HepG2 (cell line): ENCODE data around the gene UBTF. TPM values are rescaled to one million over a fixed set of nuclear protein-coding genes. Genes with fewer than 3 reads are reported as not detected.

Source experiments
- ATAC-seq: fragments of 200-7000 bp; cut with Tn5 transposase; 3 replicates; pipeline ENCODE4 v1.9.1; 2020; ENCODE audit warnings: mild to moderate bottlenecking, moderate library complexity
- BruUV-seq: library from RNA; stranded (reverse); fragments of 400-500 nt; replicated peaks from 2 replicates; lab custom pipeline; 2021; lab: Mats Ljungman, UMichigan
- CTCF ChIA-PET: fragments of 300-600 bp; formaldehyde crosslinking; extraction: SDS; loops from one replicate; lab custom pipeline; 2021; ENCODE audit warnings: low total read pairs, inconsistent platforms, low intra/inter-chr PET ratio; lab: Yijun Ruan, JAX
- POLR2A ChIA-PET: fragments of 350-600 bp; sonication (Branson Sonifier 250); formaldehyde crosslinking; loops from one replicate; lab custom pipeline; 2020; ENCODE audit warnings: antibody characterized with exemption, inconsistent platforms; lab: Yijun Ruan, JAX
- DNase-seq: peaks from one replicate; pipeline ENCODE4 v3.0.0-alpha.2; 2015; ENCODE audit warnings: low spot score
- FAIRE-seq: peaks from 3 replicates; lab custom pipeline; 2011; peaks lifted over from hg19 to GRCh38; lab: Jason Lieb, UNC
- H2AFZ ChIP-seq: one replicate; pipeline ENCODE4 v1.6.1; 2011; ENCODE audit warnings: low read length, inconsistent platforms
- H3K27ac ChIP-seq: fragments of 300-600 bp; 3 replicates; pipeline ENCODE4 v1.8.0; 2011; ENCODE audit warnings: mixed run types, mild to moderate bottlenecking, mixed read lengths, low read length, inconsistent platforms; ENCODE audit not compliant: insufficient read depth; ENCODE audit errors: extremely low read length
- H3K27me3 ChIP-seq, 2 experiments: fragments of 200-600 bp in 1 of 2; 2 replicates in 1 of 2; 3 replicates in 1 of 2; pipeline versions ENCODE4 v1.6.0 to v1.8.0; 2011; ENCODE audit warnings: low read length in 2 of 2, mild to moderate bottlenecking in 2 of 2, moderate library complexity in 2 of 2, inconsistent platforms in 1 of 2; ENCODE audit not compliant: insufficient read depth in 2 of 2, control insufficient read depth in 1 of 2
- H3K36me3 ChIP-seq, 2 experiments: fragments of 200-600 bp in 1 of 2; replicated peaks in 1 of 2; 2 replicates in 1 of 2; 3 replicates in 1 of 2; pipeline versions ENCODE4 v1.5.1 to v1.8.0; 2011; ENCODE audit warnings: low read length in 2 of 2, inconsistent platforms in 1 of 2; ENCODE audit not compliant: insufficient read depth in 2 of 2, control insufficient read depth in 1 of 2
- H3K4me1 ChIP-seq: 2 replicates; pipeline ENCODE4 v1.5.1; 2012; ENCODE audit warnings: low read length, inconsistent platforms; ENCODE audit not compliant: insufficient read depth
- H3K4me2 ChIP-seq: 2 replicates; pipeline ENCODE4 v1.6.0; 2011; ENCODE audit warnings: low read depth, low read length, inconsistent platforms
- H3K4me3 ChIP-seq, 3 experiments: fragments of 200-600 bp in 1 of 3; sonication (generic), shearing (Covaris generic) in 1 of 3; replicated peaks in 1 of 3; 2 replicates each; pipeline ENCODE4 v1.5.1; 2011 to 2016; ENCODE audit warnings: low read length in 3 of 3, inconsistent platforms in 2 of 3, low read depth in 2 of 3, mild to moderate bottlenecking in 2 of 3, control low read depth in 1 of 3, mixed read lengths in 1 of 3; ENCODE audit not compliant: insufficient read depth in 1 of 3
- H3K79me2 ChIP-seq: one replicate; pipeline ENCODE4 v1.6.1; 2011; ENCODE audit warnings: low read length, inconsistent platforms; ENCODE audit not compliant: insufficient read depth
- H3K9ac ChIP-seq: 2 replicates; pipeline ENCODE4 v1.6.0; 2011; ENCODE audit warnings: mild to moderate bottlenecking, low read depth, low read length, inconsistent platforms; ENCODE audit not compliant: insufficient read depth
- H3K9me3 ChIP-seq: 2 replicates; pipeline ENCODE4 v1.5.1; 2012; ENCODE audit warnings: mild to moderate bottlenecking, low read length
- H4K20me1 ChIP-seq: 2 replicates; pipeline ENCODE4 v1.6.0; 2011; ENCODE audit warnings: inconsistent platforms, mild to moderate bottlenecking, low read length, moderate library complexity; ENCODE audit not compliant: insufficient read depth
- FLYWCH1 ChIP-seq: sonication (generic); formaldehyde crosslinking; IDR thresholded peaks from 2 replicates; pipeline ENCODE4 v1.8.1; 2023; ENCODE audit warnings: mild to moderate bottlenecking, missing genetic modification reagents
- MAFF ChIP-seq: IDR thresholded peaks from 2 replicates; pipeline ENCODE4 v1.6.1; 2011; ENCODE audit warnings: low read depth, low read length, improper control_type of control experiment
- MAFK ChIP-seq, 2 experiments: IDR thresholded peaks in 1 of 2; conservative IDR thresholded peaks in 1 of 2; 2 replicates each; pipeline ENCODE4 v1.6.1; 2011; ENCODE audit warnings: improper control_type of control experiment in 2 of 2, low read length in 2 of 2
- MLX ChIP-seq: IDR thresholded peaks from 2 replicates; pipeline ENCODE4 v1.6.1; 2016
- NFYB ChIP-seq: sonication (generic); formaldehyde crosslinking; IDR thresholded peaks from 2 replicates; pipeline ENCODE4 v1.4.0; 2020; ENCODE audit warnings: missing genetic modification reagents
- POLR2G ChIP-seq: fragments of 200-400 bp; formaldehyde crosslinking; IDR thresholded peaks from 2 replicates; pipeline ENCODE4 v1.6.1; 2018; ENCODE audit warnings: mild to moderate bottlenecking, low read depth, low read length, moderate library complexity
- REXO4 ChIP-seq: sonication (generic); formaldehyde crosslinking; IDR thresholded peaks from 2 replicates; pipeline ENCODE4 v1.8.0; 2022; ENCODE audit warnings: missing genetic modification reagents, mild to moderate bottlenecking, borderline replicate concordance
- ZNF580 ChIP-seq: IDR thresholded peaks from 2 replicates; pipeline ENCODE4 v1.6.1; 2016; ENCODE audit warnings: low read depth, borderline replicate concordance
- ZZZ3 ChIP-seq: sonication (generic); formaldehyde crosslinking; IDR thresholded peaks from 2 replicates; pipeline ENCODE4 v1.4.0; 2020; ENCODE audit warnings: missing genetic modification reagents, mild to moderate bottlenecking, borderline replicate concordance
- WGBS: methylation state at CpG from one replicate; pipeline ENCODE4 v1.1.6; 2017; ENCODE audit warnings: low lambda C conversion rate; 5-methylcytosine and 5-hydroxymethylcytosine counted together
- in situ Hi-C: cut with HindIII; loops from 2 replicates; pipeline ENCODE4 v1.10.0; 2017; ENCODE audit warnings: low pct_unique_long_range_greater_than_20kb; ENCODE audit not compliant: extremely low pct_ligation_motif_present
- intact Hi-C: fragments of 100-400 bp; cut with micrococcal nuclease; formaldehyde crosslinking; loops from one replicate; pipeline ENCODE4 v1.10.0; 2022; ENCODE audit not compliant: unreplicated experiment
- polyA plus RNA-seq, 8 experiments: library from polyadenylated mRNA; depleted of rRNA in 3 of 8; stranded (reverse) in 7 of 8; unstranded in 1 of 8; fragments of >200 nt; fragmentation: Illumina TruSeq in 4 of 8; extraction: Trizol in 4 of 8; gene quantifications; 2 replicates each; pipeline versions ENCODE4 v1.2.1 to v1.2.3, GENCODE V29; 2011 to 2016; ENCODE audit warnings: low read depth in 4 of 8, missing spikeins in 1 of 8, mixed read lengths in 1 of 8; ENCODE audit not compliant: insufficient read depth in 1 of 8
- total RNA-seq, 5 experiments: library from RNA; depleted of rRNA; stranded (reverse); fragments of >200 nt; fragmentation: Illumina TruSeq; extraction: Trizol; gene quantifications; 2 replicates each; pipeline ENCODE4 v1.2.3, GENCODE V29; 2016; ENCODE audit warnings: low read depth in 1 of 5

The UBTF gene
- total and polyA plus RNA-seq, 2 of the 13 experiments (the other 11 are each of a cell fraction or from before 2014, with no cell fraction given), result 15.2 to 60.9 TPM

- TF ChIP-seq MAFK (conservative IDR thresholded peaks at IDR 0.05 in 1 of 2, IDR thresholded peaks at IDR 0.05 in 1 of 2; ENCODE audit: low read length in 2 of 2), result peak; percentile 75 to 78
- TF ChIP-seq REXO4 (CRISPR knock-in tag), result no peak
- peak; percentile 51 for TF ChIP-seq MAFF
- Histone ChIP-seq H3K9me3 (no peaks in the 10 kb centered on the region), H2AFZ (no peak overlapping the region), H3K9ac (no peak overlapping the region), H3K79me2 (no peaks in the 10 kb centered on the region), H3K4me2 (no peak overlapping the region), H3K27me3 (no peaks in the 10 kb centered on the region), H3K36me3 (peaks cover 6 to 15% of the 10 kb centered on the region in 2 experiments), H3K4me1 (peaks cover 13% of the 10 kb centered on the region), H3K4me3 (no peak overlapping the region), H4K20me1 (no peaks in the 10 kb centered on the region), H3K27ac (no peak overlapping the region)
- FAIRE-seq, result no peak
- ATAC-seq, result no peak
- CTCF ChIA-PET, result no interaction called here
- no peak for DNase-seq
- POLR2A ChIA-PET, result no interaction called here
- in situ Hi-C loops, result no loop called here
- intact Hi-C loops, result no loop called here
- 97% methylated on average over 1 of the region's 1 CpG for WGBS
- no TSS peak for BruUV-seq
Observed at GRCh38 chr17:44164476-44164875, 55.0 kb downstream of the UBTF start.

- Histone ChIP-seq H3K79me2 (no peaks in the 10 kb centered on the region), H3K9me3 (no peaks in the 10 kb centered on the region), H3K4me1 (peaks cover 9% of the 10 kb centered on the region), H4K20me1 (no peaks in the 10 kb centered on the region), H3K4me3 (no peak overlapping the region), H2AFZ (no peak overlapping the region), H3K27ac (no peak overlapping the region), H3K4me2 (no peak overlapping the region), H3K27me3 (no peaks in the 10 kb centered on the region), H3K36me3 (peaks cover 12 to 31% of the 10 kb centered on the region in 2 experiments), H3K9ac (no peak overlapping the region)
- ATAC-seq (no peak), DNase-seq (no peak), FAIRE-seq (no peak)
- no TSS peak for BruUV-seq
- POLR2A ChIA-PET, result no interaction called here
- 95% methylated on average over 15 of the region's 15 CpGs for WGBS
- intact Hi-C loops, result no loop called here
- no peak for TF ChIP-seq POLR2G
- TF ChIP-seq ZNF580 (CRISPR knock-in tag), result no peak
- no peak for TF ChIP-seq ZZZ3 (CRISPR knock-in tag)
- TF ChIP-seq MAFK (conservative IDR thresholded peaks at IDR 0.05 in 1 of 2, IDR thresholded peaks at IDR 0.05 in 1 of 2; ENCODE audit: low read length in 2 of 2), result peak; percentile 37 to 76; a peak in 3 of 4 replicates
- no peak for TF ChIP-seq MLX (CRISPR knock-in tag)
- TF ChIP-seq NFYB (CRISPR knock-in tag), result no peak
- TF ChIP-seq MAFF, result peak; percentile 59
- TF ChIP-seq FLYWCH1 (CRISPR knock-in tag), result no peak
- TF ChIP-seq, all 625 proteins: peak for 2
- CTCF ChIA-PET, result no interaction called here
- in situ Hi-C loops, result no loop called here
Observed at GRCh38 chr17:44159519-44160210, 59.8 kb downstream of the UBTF start.
